NOMO-1 (cell line): ENCODE measurements around the gene NCKAP5.

Source experiments
- DNase-seq, 2 experiments: peaks; one replicate each; lab custom pipeline; 2025; ENCODE audit not compliant: unreplicated experiment in 2 of 2; lab: John Stamatoyannopoulos, UW

NCKAP5 gene

GRCh38 chr2:133062931-133063665 lies 505.2 kb downstream of the NCKAP5 start:
- no peak for DNase-seq

- no peak for DNase-seq
Observed at GRCh38 chr2:133061874-133062593, 506.2 kb downstream of the NCKAP5 start.

GRCh38 chr2:133054297-133054696 lies 514.0 kb downstream of the NCKAP5 start:
- no peak for DNase-seq

DNA sequence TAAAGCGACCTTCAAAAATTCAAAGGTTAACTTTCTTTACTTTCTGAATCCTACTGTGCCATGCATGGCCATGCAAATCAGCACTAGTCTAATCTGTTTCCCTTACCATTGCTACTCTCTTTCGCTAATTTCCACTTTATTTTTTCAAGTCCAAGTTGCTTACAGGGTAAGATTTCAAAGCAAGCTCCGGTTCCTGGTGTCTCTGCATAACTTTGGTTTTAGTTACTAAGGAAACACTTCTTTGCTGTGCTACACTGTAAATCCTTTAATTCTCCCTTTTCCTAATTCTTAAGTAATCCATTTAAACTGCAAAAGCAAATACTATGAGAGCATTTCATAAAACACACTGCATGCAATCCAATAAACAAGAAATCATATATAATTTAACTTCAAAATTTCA lies 514.7 kb downstream of the NCKAP5 start:
- no peak for DNase-seq

- no peak for DNase-seq
Observed at GRCh38 chr2:133045787-133046186, 522.5 kb downstream of the NCKAP5 start.

- DNase-seq, result no peak
Observed at GRCh38 chr2:133044556-133044955, 523.7 kb downstream of the NCKAP5 start.

- no peak for DNase-seq
Observed at GRCh38 chr2:133040170-133040569, 528.1 kb downstream of the NCKAP5 start.

GRCh38 chr2:133039531-133039930 lies 528.7 kb downstream of the NCKAP5 start:
- no peak for DNase-seq

DNA sequence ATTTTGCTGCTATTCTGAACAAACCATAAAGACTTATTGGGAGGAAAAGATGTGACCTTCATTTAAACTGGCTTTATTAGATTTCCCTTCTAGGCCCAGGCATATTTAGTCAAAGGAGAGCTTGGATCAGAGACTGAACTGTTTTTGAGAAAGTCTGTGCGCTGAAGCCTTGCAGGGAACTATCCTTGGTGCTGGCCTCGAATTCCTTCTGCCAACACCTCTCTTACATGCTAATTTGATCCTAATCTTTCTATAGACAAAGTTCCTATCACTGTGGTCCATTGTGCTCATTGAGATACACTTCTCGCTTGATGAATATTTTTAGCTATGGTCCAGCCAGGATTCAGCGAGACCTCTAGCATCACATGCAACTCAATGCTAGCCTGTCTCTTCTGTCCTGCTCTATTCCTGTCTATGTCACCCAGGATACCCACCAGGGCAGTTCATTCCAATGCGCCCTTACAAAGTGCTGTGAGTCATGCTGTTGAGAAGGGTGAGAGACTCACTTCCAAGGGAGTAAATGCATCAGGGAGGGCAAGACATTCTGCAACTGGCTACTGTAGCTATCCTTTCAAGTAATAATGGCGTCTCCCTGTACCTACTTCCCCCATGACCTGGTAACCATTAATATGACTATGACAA lies 541.6 kb downstream of the NCKAP5 start:
- DNase-seq, result no peak

- no peak for DNase-seq
Observed at GRCh38 chr2:133025004-133025403, 543.3 kb downstream of the NCKAP5 start.

- DNase-seq, result no peak
Observed at GRCh38 chr2:133012847-133013734, 555.2 kb downstream of the NCKAP5 start.

DNA sequence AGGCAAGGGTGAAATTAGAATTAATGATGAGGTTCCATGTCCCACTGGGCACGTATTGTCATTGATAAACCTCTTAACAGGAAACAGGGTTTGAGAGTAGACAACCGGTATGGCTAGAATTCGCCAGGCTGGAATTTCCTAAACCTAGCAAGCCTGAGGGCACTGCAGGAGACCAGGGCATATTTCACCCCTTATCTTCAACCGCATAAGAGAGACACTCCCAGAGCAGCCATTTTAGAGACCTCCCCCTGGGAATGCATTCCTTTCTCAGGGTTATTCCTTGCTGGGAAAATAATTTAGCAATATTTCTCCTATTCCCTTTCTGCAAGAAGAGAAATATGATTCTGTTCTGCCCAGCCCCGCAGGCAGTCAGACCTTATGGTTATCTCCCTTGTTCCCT lies 563.6 kb downstream of the NCKAP5 start:
- no peak for DNase-seq

GRCh38 chr2:132999421-132999820 lies 568.8 kb downstream of the NCKAP5 start:
- DNase-seq, result no peak

GRCh38 chr2:132998221-132998620 lies 570.0 kb downstream of the NCKAP5 start:
- no peak for DNase-seq

DNA sequence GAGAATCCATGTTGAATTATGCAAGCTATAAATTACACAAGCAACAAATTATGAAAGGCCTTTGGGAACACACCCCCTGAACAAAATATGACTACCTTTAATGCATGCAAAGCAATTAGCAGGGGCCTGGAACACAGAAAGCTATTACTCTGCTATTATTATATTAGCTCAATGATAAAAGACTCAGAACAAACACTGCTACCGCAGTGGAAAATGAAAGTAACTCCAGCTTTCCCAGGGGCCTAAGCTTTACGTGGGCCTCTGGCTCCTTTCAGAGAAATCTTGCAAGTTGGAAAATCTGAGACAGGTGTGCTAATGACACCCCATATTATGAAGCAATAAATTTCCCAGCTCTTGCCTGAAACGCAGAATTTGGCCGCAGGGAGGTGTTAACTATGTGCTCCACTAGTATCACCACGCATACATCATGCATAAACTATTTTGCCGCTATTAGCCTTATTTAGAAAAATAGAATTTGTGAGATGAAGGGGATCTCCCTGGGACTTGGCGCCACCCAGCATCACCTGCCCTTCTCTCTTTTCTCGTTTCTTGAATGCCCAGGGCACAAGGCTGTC lies 576.7 kb downstream of the NCKAP5 start:
- DNase-seq, result no peak

DNA sequence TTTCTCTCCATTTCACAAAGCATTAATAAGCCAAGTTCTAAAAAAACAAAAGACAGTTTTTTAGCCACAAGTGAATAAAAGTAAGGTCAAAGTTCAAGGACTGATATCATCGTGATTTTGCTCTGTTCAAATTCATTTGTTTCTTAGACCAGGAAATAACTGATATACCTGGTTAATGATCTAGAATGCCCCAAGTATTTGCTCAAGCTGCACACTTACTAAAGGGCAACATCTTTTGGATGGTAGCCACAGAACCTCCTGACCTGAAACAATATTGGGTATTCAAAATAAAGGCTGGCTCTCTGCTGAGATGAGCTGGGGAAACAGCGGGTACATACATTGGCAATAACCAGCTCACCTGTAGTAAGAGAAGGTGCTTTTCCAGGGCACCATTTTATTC lies 583.5 kb downstream of the NCKAP5 start:
- no peak for DNase-seq

- no peak for DNase-seq
Observed at GRCh38 chr2:132980304-132980703, 588.0 kb downstream of the NCKAP5 start.

GRCh38 chr2:132979339-132980093 lies 588.7 kb downstream of the NCKAP5 start:
- no peak for DNase-seq

- DNase-seq, result no peak
Observed at GRCh38 chr2:132978840-132979239, 589.4 kb downstream of the NCKAP5 start.
